NT2/D1 (cell line): ENCODE data around the gene AP1G2.

ENCODE experiments used
- SUZ12 ChIP-seq: IDR thresholded peaks from 2 replicates; pipeline ENCODE4 v1.6.1; 2011; ENCODE audit not compliant: insufficient read length, insufficient read depth; ENCODE audit errors: extremely low read depth
- ZNF274 ChIP-seq: IDR thresholded peaks from 2 replicates; pipeline ENCODE4 v1.6.1; 2011; ENCODE audit warnings: mild to moderate bottlenecking, low read depth, low read length

DNA sequence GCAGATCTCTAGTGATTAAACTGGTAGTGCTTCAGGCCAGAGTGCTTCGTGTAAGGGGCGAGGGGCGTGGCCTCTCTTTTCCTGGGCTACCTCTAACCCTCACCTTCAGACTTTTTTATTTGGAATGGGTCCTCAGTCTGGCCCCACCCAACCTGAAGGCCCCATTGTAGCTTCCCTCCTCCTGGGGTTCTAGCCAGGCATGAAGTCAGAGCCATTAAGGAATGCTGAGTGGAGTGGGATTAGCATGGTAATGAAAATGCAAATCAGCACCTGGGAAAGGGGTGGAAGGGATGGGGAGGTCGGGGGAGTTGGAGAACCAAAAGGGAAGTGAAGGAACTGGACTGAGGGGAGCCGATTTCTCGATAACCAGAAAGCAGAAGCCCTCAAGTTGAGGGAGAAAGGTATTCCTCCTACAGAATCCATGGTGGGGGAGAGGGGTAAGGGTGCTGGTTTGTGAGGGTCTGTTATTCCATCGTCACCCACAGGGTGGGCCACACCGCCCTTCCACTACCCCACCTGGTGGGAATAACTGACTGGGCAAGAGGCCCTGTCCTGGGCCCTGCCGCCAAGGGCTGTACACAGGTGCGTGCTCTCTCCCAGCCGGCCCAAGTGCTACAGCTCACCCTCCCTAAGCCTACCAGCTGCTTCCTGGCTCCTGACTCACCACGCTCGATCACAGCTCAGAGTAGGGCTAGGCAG lies 30.1 kb downstream of the AP1G2 start:
- no peak for TF ChIP-seq ZNF274
- no peak for TF ChIP-seq SUZ12
